PC-9 (cell line): ENCODE measurements around the gene KIF11. TPM values are rescaled to one million over a fixed set of nuclear protein-coding genes. Genes with fewer than 3 reads are reported as not detected.
"Not testable (repeated sequence)": the region's sequence is repeated elsewhere in the genome, so short reads cannot be mapped to it uniquely, and the experiment has no call there.

Source experiments
- BruUV-seq: library from RNA; stranded (reverse); fragments of 400-500 nt; replicated peaks from 2 replicates; lab custom pipeline; 2021; lab: Mats Ljungman, UMichigan
- CTCF ChIA-PET: fragments of 300-600 bp; sonication (Branson Sonifier 250); formaldehyde crosslinking; loops from one replicate; lab custom pipeline; 2022; ENCODE audit warnings: antibody characterized with exemption; lab: Charles Lee
- POLR2A ChIA-PET: fragments of 300-600 bp; sonication (Branson Sonifier 250); formaldehyde crosslinking; loops from one replicate; lab custom pipeline; 2022; ENCODE audit warnings: antibody characterized with exemption; ENCODE audit not compliant: unreplicated experiment; lab: Charles Lee
- DNase-seq, 2 experiments: peaks; one replicate each; pipeline versions ENCODE4 v3.0.0 to v3.0.0-alpha.2; 2015 to 2022; ENCODE audit warnings: mixed read lengths in 1 of 2
- H2AFZ ChIP-seq: fragments of 200-600 bp; sonication (generic); 2 replicates; pipeline ENCODE4 v1.8.1; 2017; ENCODE audit warnings: antibody characterized with exemption
- H3F3A ChIP-seq: fragments of 200-600 bp; sonication (generic); 2 replicates; pipeline ENCODE4 v1.8.1; 2017; ENCODE audit warnings: antibody characterized with exemption, mild to moderate bottlenecking, low read depth; ENCODE audit not compliant: insufficient read depth
- H3K27ac ChIP-seq: fragments of 200-600 bp; sonication (generic); 2 replicates; pipeline ENCODE4 v1.6.1; 2016; ENCODE audit warnings: mixed run types
- H3K27me3 ChIP-seq: fragments of 200-600 bp; sonication (generic); 2 replicates; pipeline ENCODE4 v1.6.1; 2016; ENCODE audit warnings: low read depth, mixed run types; ENCODE audit not compliant: insufficient read depth
- H3K36me3 ChIP-seq: fragments of 200-600 bp; sonication (generic); 2 replicates; pipeline ENCODE4 v1.6.1; 2016; ENCODE audit warnings: low read depth, mixed run types
- H3K4me1 ChIP-seq: fragments of 200-600 bp; sonication (generic); replicated peaks from 2 replicates; pipeline ENCODE4 v1.6.1; 2016; ENCODE audit warnings: mixed run types; ENCODE audit not compliant: insufficient read depth
- H3K4me2 ChIP-seq: fragments of 200-600 bp; sonication (generic); 2 replicates; pipeline ENCODE4 v1.6.1; 2017; ENCODE audit warnings: mixed run types
- H3K4me3 ChIP-seq: fragments of 200-600 bp; sonication (generic); 2 replicates; pipeline ENCODE4 v1.6.1; 2016; ENCODE audit warnings: mixed run types
- H3K79me2 ChIP-seq: fragments of 200-600 bp; sonication (generic); 2 replicates; pipeline ENCODE4 v1.6.1; 2017; ENCODE audit warnings: low read depth, mixed run types
- H3K9me2 ChIP-seq: fragments of 200-600 bp; sonication (generic); 2 replicates; pipeline ENCODE4 v1.8.1; 2017; ENCODE audit warnings: mild to moderate bottlenecking; ENCODE audit not compliant: insufficient read depth
- H3K9me3 ChIP-seq: fragments of 200-600 bp; sonication (generic); 2 replicates; pipeline ENCODE4 v1.8.1; 2016; ENCODE audit warnings: low read depth; ENCODE audit not compliant: insufficient read depth
- H4K20me1 ChIP-seq: fragments of 200-600 bp; sonication (generic); 2 replicates; pipeline ENCODE4 v1.8.1; 2017; ENCODE audit not compliant: insufficient read depth
- EZH2 ChIP-seq: fragments of 200-600 bp; sonication (generic); IDR thresholded peaks from 2 replicates; pipeline ENCODE4 v1.8.0; 2017; ENCODE audit warnings: antibody characterized with exemption, low read depth
- intact Hi-C: fragments of 100-400 bp; cut with micrococcal nuclease; formaldehyde crosslinking; loops from one replicate; pipeline ENCODE4 v1.10.0; 2022; ENCODE audit not compliant: unreplicated experiment
- total RNA-seq: library from RNA; stranded (reverse); gene quantifications from 2 replicates; pipeline ENCODE4 v1.2.3, GENCODE V29; 2021
- TF ChIP-seq, protein P1 (sequence below): fragments of 200-600 bp; sonication (generic); conservative IDR thresholded peaks from 2 replicates; pipeline ENCODE4 v1.6.1; 2017; ENCODE audit warnings: mixed run types, antibody characterized with exemption, mild to moderate bottlenecking, moderate library complexity

KIF11 gene
- total RNA-seq, 1 experiment from 2014 or later: 35.7 TPM

DNA sequence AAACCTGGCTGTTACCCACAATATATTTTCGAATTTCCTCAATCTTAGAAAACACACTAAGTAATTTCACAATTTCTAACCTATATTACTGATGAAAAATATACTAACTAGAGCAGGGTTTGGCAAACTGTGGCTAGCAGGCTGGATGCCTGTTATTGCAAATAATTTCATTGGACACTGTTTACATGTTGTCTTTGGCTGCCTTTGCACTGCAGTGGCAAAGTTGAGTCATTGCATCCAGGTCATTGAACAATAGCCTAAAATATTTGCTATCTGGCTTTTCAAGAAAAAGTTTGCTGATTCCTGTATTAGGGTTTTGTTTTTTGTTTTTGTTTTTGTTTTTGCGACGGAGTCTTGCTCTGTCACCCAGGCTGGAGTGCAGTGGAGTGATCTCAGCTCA lies 47.2 kb downstream of the KIF11 start:
- TF ChIP-seq EZH2: no peak
- TF ChIP-seq, protein P1, sequence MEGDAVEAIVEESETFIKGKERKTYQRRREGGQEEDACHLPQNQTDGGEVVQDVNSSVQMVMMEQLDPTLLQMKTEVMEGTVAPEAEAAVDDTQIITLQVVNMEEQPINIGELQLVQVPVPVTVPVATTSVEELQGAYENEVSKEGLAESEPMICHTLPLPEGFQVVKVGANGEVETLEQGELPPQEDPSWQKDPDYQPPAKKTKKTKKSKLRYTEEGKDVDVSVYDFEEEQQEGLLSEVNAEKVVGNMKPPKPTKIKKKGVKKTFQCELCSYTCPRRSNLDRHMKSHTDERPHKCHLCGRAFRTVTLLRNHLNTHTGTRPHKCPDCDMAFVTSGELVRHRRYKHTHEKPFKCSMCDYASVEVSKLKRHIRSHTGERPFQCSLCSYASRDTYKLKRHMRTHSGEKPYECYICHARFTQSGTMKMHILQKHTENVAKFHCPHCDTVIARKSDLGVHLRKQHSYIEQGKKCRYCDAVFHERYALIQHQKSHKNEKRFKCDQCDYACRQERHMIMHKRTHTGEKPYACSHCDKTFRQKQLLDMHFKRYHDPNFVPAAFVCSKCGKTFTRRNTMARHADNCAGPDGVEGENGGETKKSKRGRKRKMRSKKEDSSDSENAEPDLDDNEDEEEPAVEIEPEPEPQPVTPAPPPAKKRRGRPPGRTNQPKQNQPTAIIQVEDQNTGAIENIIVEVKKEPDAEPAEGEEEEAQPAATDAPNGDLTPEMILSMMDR: no peak
- no peak overlapping the region for H2AFZ ChIP-seq
- 0 out of 2 replicates have a peak, but pooled peaks cover 3% of the 10 kb centered on the region for H3F3A ChIP-seq
- H4K20me1 ChIP-seq: no peaks in the 10 kb centered on the region
- no peaks in the 10 kb centered on the region for H3K4me1 ChIP-seq
- DNase-seq: no peak
- intact Hi-C loops: no loop called here
- H3K4me3 ChIP-seq: no peak overlapping the region
- ChIA-PET POLR2A (no interaction called here), CTCF (no interaction called here)
- 0 out of 2 replicates have a peak, but pooled peaks cover 2% of the 10 kb centered on the region for H3K79me2 ChIP-seq
- no peaks in the 10 kb centered on the region for H3K27me3 ChIP-seq
- H3K27ac ChIP-seq: no peak overlapping the region
- no TSS peak for BruUV-seq
- 0 out of 2 replicates have a peak, but pooled peaks cover 9% of the 10 kb centered on the region for H3K36me3 ChIP-seq
- H3K4me2 ChIP-seq: no peak overlapping the region
- H3K9me2 ChIP-seq: no peaks in the 10 kb centered on the region
- H3K9me3 ChIP-seq: no peaks in the 10 kb centered on the region

DNA sequence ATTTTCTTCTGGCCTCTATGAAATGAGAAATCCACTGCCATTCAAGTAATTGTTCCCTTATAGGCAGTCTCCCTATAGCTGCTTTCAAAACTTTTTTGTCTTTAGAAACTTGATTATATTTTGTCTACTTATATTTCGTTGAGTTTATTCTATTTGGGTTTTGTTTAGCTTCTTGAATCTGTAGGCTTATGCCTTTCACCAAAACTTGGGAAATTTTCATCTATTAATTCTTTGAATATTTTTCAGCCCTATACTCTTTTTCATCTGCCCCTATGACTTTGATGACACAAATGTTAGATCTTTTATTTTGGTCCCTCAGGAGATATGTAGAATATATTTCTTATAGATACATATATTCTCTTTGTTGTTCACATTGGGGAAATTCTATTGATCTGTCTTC lies 48.6 kb downstream of the KIF11 start:
- Histone ChIP-seq H3K36me3 (0 out of 2 replicates have a peak, but pooled peaks cover 12% of the 10 kb centered on the region), H2AFZ (no peak overlapping the region), H3K9me2 (no peaks in the 10 kb centered on the region), H3F3A (0 out of 2 replicates have a peak, but pooled peaks cover 3% of the 10 kb centered on the region), H3K9me3 (no peaks in the 10 kb centered on the region), H3K79me2 (0 out of 2 replicates have a peak, but pooled peaks cover 2% of the 10 kb centered on the region), H3K4me2 (no peak overlapping the region), H3K4me1 (no peaks in the 10 kb centered on the region), H3K27ac (no peak overlapping the region; the same call in 1 of the 2 replicates), H3K27me3 (no peaks in the 10 kb centered on the region), H4K20me1 (no peaks in the 10 kb centered on the region), H3K4me3 (no peak overlapping the region)
- ChIA-PET CTCF (no interaction called here), POLR2A (no interaction called here)
- TF ChIP-seq, protein P1: no peak
- no peak for TF ChIP-seq EZH2
- intact Hi-C loops: no loop called here
- DNase-seq: no peak
- BruUV-seq: no TSS peak

DNA sequence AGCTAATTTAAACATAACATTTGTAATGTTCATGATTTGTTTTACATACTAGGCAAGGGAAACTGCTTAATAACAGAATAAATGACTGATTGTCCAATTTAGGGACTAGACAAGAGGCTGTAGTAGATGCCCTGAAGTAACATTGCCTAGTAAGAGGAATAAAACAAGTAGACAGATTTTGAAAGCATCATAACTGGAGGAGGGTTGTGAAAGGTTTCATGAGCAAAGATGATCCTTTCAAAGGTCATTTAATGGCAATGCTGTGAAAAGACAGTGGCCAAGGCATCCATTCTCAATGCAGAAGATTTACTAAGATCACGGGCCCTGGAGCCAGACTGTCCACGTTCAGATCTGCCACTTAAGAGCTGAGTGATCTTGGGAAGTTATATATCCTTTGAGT lies 52.0 kb downstream of the KIF11 start:
- Histone ChIP-seq H2AFZ (no peak overlapping the region), H4K20me1 (no peaks in the 10 kb centered on the region), H3K36me3 (peaks cover 18% of the 10 kb centered on the region; the same call in 1 of the 2 replicates), H3K4me2 (no peak overlapping the region), H3K9me3 (no peaks in the 10 kb centered on the region), H3K4me1 (no peaks in the 10 kb centered on the region), H3K27ac (no peak overlapping the region), H3K4me3 (no peak overlapping the region), H3F3A (no peaks in the 10 kb centered on the region), H3K27me3 (no peaks in the 10 kb centered on the region), H3K79me2 (0 out of 2 replicates have a peak, but pooled peaks cover 2% of the 10 kb centered on the region), H3K9me2 (no peaks in the 10 kb centered on the region)
- intact Hi-C loops: no loop called here
- no peak for DNase-seq
- TF ChIP-seq, protein P1: no peak
- no peak for TF ChIP-seq EZH2
- no TSS peak for BruUV-seq
- ChIA-PET POLR2A (no interaction called here), CTCF (no interaction called here)

DNA sequence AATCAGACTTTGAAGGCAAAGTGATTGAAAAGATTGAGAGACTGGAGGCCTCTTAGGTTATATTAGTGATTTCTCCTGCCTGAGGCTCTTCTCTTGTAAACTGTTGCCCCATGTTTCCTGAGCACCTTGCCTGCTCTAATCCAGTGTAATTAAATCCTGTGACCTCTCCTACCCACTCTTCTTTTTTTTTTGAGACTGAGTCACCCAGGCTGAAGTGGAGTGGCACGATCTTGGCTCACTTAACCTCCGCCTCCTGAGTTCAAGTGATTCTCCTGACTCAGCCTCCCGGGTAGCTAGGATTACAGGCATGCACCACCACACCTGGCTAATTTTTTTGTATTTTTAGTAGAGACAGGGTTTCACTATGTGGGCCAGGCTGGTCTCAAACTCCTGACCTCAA lies 57.9 kb downstream of the KIF11 start:
- H3K79me2 ChIP-seq, H3K27ac ChIP-seq, H3F3A ChIP-seq, intact Hi-C loops, H3K27me3 ChIP-seq, H3K9me3 ChIP-seq, DNase-seq, H3K4me3 ChIP-seq, H2AFZ ChIP-seq, H3K4me1 ChIP-seq, CTCF ChIA-PET, H3K9me2 ChIP-seq, H3K4me2 ChIP-seq, H4K20me1 ChIP-seq, POLR2A ChIA-PET, BruUV-seq: not testable (repeated sequence)
- H3K36me3 ChIP-seq: peaks cover 23% of the 10 kb centered on the region; the same call in 1 of the 2 replicates
